Islet precursor cell (in vitro differentiated cells): ENCODE data around the gene ZNF479.
"Not testable (repeated sequence)": the region's sequence is repeated elsewhere in the genome, so short reads cannot be mapped to it uniquely, and the experiment has no call there.

Experiments used
- DNase-seq: peaks from one replicate; pipeline ENCODE4 v3.0.0-alpha.2; 2018

ZNF479 gene

DNA sequence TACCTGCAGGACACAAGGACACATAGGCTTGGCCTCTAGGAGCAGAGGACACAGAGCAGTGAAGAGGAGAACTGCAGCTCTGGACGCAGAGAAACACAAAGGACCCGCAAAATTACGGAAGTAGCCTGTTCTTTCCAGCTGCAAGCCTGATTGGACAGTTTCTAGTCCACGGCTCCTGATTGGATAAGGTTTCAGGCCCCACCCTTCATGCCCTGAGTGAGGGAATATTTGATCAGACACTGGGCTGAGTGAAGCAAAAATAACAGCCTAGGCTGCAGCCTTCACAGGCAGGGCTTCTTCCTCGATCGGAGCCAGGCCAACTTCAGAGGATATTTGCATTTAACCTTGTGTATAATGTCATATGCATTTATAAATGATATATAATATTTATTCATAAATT lies at the start of gene ZNF479:
Gene ZNF479 (minus strand): TSS at position 101 of the 400 bp plus-strand sequence. CDS start 112 bp downstream, outside the sequence.
- DNase-seq: not testable (repeated sequence)

DNA sequence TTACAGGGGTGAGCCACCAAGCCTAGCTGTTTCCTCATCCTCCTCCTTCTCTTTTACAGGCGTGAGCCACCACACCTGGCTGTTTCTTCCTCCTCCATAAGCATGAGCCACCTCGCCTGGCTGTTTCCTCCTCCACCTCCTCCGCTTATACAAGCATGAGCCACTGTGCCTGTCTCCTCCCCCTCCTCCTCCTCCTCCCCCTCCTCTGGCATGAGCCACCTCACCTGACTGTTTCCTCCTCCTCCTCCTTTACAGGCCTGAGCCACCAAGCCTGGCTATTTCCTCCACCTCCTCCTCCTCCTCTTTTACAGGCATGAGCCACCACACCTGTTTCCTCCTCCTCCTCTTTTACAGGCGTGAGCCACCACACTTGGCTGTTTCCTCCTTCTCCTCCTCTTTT lies 49.8 kb upstream of the ZNF479 start:
- no peak for DNase-seq

DNA sequence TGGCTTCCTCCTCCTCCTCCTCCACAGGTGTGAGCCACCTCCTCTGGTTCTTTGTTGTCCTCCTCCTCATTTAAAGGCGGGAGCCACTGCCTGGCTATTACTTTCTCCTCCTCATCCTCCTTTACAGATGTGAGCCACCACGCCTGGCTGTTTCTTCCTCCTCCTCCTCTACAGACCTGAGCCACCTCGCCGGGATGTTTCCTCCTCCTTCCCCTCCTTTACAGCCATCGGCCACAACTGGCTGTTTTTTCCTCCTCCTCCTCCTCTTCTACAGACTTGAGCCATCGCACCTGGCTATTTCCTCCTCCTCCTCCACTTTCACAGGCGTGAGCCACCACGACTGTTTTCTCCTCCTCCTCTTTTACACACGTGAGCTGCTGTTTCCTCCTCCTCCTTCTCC lies 49.0 kb upstream of the ZNF479 start:
- no peak for DNase-seq

DNA sequence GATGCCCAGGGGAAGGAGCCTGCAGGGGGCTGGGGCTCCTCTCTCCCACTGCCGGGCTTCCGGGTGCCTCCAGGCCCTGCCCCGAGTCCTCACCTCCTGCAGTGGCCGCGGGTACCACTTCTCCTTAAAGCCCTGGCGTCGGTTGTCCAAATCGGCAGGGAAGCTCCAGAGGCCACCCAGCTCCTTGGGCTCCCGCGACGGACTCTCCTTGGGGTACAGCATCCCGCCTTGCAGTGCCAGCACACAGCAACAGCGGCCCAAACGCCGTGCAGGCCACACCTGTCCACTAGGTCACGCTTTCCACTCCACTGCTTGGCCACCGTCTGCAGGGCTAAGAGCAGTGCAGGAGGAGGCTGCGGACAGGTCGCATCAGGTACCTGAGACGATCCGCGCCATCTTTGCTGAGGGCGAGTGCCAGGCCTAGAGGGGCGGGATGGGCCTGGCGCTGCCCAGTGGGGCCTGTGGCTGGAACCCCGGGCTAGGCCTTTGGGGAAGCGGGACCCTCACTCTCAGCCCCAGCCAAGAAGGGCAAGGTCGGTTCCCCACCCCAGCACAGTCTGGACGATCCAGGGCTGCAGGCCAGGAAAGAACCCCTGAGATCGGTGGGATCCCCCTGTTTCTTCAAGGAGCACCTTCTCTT lies 47.7 kb upstream of the ZNF479 start:
- DNase-seq: no peak

DNA sequence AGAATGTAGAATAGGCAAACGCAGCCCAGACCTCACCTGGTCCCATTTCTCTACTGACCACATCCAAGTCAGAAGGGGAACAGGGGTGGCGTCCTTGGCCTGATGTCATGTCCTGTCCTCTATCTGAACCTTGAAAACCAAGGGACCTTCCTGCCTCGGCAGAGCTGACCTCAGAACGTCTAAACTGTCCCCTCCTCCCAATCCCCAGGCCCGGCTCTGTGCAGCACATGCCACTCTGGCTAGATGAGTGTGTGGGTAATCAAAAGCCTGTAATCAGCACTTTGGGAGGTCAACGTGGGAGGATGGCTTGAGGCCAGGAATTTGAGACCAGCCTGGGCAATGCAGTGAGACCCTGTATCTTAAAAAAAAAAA lies 46.5 kb upstream of the ZNF479 start:
- no peak for DNase-seq

DNA sequence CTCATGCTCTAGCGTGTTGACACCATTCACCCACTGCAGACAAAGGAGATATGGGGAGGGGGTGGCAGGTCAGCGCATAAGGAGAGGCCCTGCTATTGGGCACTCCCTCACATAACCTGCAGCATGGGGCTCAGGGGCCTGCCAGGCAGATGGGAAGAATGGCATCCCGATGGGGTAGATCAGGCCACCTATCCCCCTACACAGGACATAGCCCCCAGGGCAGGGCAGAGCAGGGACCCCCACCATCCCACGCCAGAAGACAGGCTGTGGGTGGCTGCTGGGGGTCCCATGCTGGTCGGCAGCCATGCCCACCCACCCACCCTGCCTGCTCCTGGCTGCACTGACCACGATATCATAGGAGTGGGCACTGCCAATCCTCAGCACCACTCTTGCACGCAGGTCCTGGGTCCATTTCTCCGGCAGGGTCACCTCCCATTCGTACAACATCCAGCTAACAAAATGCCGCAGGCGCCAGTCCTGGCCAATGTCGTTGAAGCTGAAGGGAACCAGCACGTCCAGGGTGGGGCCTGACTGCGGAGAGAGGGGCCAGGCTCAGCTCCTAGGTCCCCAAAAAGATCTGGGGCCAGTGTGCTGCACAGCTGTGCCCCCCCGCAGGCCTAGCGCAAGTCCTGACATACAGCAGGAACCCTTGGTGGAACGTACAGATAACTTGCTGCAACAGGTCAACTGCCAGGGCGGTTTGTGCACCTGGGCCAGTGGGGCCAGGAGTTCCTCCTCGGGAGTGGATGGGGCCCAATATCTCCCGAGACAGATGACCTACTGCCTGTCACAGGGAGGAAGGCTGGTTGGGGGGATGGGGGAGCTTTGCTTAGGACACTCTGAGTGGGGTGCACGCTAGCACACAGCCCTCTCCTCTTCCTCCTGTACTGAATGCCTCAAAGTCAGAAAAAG lies 45.9 kb upstream of the ZNF479 start:
- DNase-seq: no peak

DNA sequence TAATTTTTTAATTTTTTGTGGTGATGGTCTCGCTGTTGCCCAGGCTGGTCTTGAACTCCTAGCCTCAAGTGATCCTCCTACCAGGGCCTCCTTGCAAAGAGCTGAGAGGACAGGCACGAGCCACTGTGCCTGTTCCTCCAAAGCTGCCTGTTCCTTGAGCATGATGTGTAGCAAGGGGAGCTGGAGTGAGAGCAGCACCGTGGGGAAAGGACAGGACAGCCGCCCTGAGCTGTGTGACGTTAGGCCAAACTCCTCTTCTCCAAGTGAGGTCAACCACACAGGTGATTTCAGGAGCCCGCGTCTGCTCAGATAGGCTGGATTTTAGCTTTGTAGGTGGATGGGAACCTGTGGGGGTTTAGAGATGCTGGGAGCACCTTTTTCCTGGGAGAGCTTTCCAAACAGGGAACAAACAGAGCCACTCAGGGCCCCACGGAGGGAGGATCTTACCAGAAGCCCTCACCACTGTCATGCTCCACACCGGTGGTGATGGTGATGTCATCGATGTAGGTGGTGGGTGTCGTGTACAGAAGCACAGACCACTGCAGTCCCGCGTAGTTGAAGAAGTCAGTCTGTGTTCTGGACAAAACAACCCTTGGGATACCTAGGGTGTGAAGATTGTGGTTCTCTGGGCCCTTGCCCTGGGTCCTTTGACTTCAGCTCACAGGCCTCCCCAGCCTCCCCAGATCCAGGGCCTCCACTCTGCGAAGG lies 44.8 kb upstream of the ZNF479 start:
- DNase-seq: no peak

DNA sequence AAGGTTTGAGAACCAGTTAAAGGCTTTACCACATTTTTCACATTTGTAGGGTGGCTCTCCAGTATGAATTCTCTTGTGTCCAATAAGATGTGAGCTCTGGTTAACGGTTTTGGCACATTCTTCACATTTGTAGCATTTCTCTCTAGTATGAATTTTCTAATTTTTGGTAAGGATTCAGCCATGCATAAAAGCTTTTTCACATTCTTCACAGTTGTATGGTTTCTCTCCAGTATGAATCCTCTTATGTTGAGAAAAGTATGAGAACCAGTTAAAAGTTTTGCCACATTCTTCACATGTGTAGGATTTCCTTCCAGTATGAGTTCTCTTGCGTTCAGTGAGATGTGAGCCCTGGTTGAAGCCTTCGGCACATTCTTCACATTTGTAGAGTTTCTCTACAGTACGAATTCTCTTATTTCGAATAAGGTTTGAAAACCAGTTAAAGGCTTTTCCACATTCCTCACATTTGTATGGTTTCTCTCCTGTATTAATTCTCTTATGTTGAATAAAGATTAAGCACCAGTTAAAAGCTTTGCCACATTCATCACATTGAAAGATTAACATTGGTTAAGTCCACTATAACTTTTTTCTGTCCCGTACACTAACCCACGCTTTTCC lies 33.2 kb upstream of the ZNF479 start:
- DNase-seq: no peak

DNA sequence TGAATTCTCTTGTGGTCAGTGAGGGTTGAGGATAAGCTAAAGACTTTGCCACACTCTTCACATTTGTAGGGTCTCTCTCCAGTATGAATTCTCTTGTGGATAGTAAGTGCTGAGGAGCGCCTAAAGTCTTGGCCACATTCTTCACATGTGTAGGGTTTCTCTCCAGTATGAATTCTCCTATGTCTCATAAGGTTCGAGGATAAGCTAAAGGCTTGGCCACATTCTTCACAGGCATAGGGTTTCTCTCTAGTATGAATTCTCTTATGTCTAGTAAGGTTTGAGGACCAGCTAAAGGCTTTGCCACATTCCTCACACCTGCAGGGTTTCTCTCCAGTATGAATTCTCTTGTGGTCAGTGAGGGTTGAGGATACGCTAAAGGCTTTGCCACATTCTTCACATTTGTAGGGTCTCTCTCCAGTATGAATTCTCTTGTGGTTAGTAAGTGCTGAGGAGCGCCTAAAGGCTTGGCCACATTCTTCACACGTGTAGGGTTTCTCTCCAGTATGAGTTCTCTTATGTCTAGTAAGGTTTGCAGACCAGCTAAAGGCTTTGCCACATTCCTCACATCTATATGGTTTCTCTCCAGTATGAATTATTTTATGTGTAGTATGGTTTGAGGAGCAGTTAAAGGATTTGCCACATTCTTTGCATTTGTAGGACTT lies 12.0 kb downstream of the ZNF479 start:
- DNase-seq: not testable (repeated sequence)
